Measurements from ENCODE around the gene PER2.
"Not testable (repeated sequence)": the region's sequence is repeated elsewhere in the genome, so short reads cannot be mapped to it uniquely, and the experiment has no call there.

PER2 gene

DNA sequence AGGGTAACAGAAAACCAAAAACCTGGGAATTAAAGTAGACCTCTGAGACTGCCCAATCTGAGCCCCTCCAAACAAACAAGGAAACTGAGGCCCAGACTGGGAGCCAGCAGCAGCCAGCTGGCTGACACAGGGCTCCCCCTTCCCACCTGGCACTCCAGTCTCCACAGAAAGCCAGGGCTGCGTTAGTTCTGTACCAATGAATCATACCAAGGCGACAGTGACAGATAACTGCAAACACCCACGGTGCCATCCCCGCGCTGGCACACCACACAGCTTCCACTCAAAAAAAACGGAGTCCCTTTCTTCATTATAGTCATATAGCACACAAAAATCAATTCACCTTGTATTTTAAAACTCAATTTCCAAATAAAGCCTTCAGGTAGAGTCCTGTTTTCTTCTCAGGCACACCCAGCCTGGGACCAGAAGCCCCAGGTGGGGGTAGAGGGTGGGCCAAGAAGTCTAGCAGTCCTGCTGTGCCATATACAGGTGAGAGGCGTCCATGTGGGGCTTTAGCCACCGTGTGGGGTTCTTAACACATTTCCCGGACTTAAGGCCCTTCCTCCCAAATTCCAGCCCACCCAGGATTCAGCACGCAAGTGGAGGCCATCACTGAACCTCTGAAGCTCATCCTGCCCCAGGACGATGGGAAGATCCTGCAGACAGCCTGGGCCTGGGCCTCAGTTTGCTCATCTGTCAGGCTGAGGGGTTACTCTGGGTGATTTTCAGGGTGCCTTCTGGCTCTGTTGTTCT, 1.2 kb downstream of the PER2 start:
- peak; percentile 37 to 43 for DNase-seq

DNA sequence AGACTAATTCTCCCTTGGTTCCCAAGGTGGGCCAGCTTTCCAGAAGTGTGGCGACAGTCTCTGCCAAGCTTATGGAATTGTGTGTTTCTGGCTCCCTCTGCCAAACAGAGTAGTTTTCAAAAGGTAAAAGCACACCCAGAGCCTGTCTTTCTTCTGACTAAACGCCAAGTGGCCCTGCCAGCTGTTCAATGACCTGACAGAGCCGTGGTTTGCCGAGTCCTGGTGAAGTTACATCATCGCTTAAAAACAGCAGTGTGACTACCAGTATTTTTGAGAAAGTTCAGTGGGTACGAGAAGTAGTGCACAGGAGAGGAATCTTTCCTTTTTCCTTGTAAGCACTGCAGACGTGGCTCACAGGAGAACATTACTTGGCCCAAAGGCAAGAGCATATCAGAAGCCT, 1.9 kb downstream of the PER2 start:
- DNase-seq: no peak

- DNase-seq: no peak
Observed at GRCh38 chr2:238286095-238286494, 2.3 kb downstream of the PER2 start.

GRCh38 chr2:238285653-238286082, 2.7 kb downstream of the PER2 start:
- DNase-seq: no peak

DNA sequence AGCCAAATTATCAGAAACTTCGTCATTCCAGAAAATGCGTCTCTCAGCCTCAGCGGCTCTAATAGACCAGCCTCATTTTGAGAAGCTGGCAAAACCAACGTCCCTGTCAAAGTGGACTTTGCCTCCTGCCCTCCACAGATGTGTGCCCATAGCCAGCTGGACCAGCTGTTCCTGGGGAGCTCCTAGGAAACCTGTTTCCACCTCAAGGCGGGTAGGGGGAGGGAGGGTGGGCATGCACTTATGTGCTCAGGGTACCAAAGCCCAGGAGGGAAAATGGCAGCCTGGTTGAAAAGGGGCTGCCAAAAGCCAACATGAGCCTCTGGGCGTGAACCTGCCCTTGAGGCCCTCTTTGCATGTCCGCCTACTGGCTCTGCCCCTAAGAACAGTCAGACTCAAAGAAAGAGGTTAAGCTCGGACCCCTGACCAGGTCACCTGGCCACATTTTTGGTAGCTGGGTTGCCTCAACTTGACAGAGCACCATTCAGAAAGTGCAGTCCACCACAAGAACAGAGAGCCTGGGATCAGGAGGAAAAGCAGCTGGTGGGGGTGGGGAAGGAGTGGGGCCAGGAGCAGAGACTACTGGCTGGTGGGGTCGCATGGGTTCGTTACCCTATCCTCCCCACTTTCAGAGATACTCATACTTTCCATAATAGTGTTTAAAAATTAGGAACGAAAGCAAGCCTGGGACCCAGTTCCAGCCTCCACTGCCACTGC, 3.5 kb downstream of the PER2 start:
- DNase-seq: no peak

DNA sequence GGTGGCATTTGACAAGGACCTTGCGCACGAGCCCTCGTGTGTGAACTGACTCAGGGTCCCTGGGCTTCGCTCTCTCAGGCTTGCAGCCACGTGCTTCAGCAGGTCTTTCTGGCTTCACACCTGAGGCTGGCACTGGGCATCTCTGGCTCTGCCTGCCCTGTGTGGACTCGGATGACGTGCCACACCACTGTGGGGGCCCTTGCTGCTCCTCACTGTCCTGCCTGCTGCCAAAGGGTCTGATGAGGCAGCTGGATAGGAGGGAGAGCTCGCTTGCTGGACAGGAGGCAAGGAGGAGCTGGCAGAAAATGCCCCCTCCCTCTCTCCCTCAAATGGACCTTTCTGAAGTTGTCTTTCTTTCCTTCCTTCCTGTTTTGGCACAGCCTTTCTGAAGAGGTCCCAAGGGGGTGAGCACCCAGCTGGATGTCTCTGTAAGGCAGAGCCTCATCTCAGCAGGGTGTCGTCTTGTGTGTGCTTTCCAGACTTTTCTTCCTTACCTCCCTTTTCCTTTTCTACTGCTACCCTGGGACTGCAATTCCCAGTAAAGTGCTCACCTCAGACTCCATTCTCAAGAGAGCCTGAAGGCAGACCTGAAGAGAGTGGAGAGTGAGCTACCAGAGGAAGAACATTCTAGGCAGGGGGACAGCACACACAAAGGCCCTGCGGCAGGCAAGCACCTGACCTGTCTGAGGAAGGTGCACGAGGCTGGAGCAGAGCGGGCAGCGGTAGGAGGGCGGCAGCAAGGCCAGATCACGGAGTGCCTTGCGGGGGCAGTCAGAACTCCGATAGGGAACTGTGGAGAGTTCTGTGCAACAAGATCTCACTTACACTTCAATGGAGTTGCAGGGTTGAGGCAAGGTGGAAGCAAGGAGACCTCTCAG, 5.3 kb downstream of the PER2 start:
- no peak for DNase-seq

DNA sequence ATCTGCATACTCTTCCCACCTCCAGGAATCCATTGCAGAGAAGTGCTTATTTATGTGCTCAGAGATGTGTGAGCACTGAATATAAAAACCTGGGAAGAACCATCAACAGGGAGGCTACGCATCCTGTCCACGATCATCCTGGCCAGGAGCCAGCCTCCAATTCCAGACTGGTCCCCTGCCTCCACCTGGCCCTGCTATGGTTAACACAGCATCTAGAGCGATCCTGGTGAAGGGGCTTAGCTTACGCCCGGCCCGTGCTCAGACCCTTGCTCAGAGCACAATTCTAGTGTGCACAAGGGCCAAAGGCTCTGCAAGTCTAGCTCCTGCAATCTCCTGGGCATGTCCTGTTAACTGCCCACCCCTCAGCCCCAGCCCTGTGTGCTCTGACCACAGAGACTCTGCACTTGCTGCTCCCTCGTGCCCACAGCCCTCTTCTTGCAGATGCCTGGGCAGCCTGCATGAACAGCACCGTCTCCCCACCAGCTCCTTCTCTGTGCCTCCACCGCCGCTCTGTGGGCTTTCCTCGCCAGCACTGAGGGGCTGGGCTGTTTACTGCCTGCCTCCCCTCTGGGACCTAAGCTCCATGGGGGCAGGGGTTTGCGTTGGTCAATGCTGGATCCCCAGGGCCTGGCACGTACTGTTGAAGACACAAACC, 6.5 kb downstream of the PER2 start:
- no peak for DNase-seq

GRCh38 chr2:238280083-238280825, 8.2 kb downstream of the PER2 start:
- no peak for DNase-seq

GRCh38 chr2:238279324-238279682, 9.1 kb downstream of the PER2 start:
- DNase-seq: no peak

DNA sequence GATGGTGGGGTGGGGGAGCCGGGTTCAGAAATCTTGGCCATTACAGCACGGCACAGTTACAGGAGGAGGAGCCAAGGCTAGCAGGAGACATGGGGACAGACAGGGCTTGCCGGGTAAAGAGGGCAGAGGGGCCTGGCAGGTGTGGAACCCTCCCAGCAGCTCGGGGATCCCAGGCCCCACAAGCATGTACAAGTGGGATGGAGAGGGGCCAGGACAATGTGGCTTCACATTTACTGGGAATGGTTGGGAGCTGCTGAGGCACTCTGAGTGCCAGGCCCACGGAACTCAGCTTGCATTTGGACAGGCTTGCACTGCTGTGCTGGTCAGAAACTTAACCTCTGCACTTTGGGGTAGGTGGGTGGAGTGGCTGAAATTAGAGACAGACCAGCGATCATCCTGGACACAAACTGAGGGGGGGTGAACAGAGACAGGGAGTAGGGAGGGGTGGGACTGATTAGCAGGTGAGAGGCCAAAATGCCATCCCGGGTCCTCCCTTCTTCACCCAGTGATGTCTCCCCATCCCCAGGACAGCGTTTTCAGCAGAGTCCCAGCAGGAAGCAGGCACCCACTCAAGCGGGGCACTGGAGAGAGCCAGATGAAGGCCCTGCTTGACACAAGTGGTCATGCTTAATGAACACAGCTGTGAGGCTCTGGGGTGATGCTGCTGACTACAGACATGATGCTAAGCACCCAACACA, 9.6 kb downstream of the PER2 start:
- DNase-seq: no peak

DNA sequence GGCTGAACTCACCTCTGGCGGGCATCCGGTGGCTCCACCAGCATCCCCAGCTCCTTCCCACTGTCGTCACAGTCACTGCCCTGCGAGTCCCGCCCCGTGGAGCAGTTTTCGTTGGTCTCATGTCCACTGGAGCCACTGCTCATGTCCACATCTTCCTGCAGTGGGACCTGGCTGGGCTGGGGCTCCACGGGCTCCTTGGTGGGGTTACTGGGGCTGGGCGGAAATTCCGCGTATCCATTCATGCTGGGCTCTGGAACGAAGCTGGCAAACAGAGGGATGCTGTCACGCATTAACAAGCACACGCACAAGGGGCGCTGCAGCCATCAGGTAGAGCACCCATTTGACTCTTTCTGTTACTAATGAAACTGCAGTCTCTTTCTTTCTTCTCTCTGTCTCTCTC, 10.7 kb downstream of the PER2 start:
- DNase-seq: no peak

DNA sequence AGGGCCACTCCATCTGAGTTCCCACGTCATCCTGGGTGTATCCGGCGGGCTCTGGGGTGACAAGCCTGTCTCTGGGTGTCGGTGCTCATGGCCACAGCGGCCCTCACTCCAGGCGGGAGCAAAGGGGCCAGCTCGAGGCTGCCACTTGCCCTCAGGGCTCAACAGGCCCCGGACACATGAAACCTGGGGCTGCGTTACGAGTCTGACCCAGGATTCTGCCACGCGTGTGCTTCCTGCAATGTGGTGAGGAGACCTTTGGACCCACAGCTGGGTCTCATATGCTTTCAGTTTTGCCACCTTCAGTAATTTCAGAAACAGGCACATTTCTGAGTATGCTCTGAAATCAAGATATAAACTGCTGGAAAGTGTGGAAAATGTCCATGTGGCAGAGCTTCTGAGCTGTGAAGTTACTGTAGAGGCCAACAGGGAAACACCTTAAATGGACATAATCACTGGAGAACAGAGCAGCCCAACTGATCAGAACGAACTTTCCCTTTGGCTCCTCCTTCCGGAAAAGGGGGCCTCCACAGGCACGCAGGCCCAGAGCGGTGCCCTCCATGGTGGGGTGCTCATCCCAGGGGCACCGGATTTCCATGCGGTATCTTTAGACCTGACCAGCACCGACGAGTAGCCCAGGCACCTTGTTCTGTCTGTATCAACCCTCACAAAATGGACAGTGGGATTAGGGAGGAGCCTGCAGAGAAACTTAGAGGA, 14.1 kb downstream of the PER2 start:
- DNase-seq: no peak

GRCh38 chr2:238273433-238273832, 15.0 kb downstream of the PER2 start:
- DNase-seq: not testable (repeated sequence)

- DNase-seq: no peak
Observed at GRCh38 chr2:238272156-238272555, 16.3 kb downstream of the PER2 start.

DNA sequence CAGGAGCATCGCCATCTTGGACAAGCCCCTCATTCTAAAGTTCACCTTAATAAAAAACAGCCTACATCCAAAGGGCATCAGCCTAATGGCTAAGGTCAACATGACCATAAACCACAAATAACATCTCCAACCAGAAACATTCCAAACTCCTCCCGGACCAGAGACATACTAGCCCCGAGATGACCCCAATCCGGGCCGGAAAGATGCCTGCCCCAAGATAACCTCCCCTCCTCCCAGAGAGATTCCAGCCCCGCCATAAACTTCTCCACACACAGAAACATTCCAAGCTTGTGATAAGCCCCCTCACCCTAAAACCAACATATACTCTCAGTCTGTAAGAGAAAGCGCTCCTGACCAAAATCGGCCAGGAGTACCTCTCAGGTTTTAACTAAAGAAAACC, 16.7 kb downstream of the PER2 start:
- DNase-seq: not testable (repeated sequence)

DNA sequence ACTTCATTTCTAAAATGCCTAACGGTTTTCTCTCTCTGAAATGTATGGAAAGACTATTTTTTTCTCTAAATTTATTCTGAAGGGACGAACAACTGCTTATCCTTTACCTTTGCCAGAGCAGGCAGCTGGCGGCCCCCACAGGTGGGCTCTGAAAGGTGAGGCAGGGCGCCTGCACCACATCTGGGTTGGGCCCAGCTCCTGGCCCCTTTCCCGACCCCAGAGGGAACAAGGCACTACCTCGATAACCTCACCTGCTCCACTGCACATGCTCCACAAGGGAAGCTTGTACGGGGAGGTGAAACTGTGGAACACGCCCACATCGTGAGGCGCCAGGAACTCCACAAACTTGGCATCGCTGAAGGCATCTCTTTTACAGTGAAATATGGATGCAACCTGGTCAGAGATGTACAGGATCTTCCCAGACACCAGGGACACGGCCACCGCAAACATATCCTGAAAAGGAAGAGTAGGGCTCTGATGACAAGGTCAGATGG, 17.3 kb downstream of the PER2 start:
- no peak for DNase-seq

- no peak for DNase-seq
Observed at GRCh38 chr2:238270606-238271005, 17.8 kb downstream of the PER2 start.

GRCh38 chr2:238269741-238270140, 18.7 kb downstream of the PER2 start:
- DNase-seq: no peak

GRCh38 chr2:238267884-238268680, 20.3 kb downstream of the PER2 start:
- no peak for DNase-seq

DNA sequence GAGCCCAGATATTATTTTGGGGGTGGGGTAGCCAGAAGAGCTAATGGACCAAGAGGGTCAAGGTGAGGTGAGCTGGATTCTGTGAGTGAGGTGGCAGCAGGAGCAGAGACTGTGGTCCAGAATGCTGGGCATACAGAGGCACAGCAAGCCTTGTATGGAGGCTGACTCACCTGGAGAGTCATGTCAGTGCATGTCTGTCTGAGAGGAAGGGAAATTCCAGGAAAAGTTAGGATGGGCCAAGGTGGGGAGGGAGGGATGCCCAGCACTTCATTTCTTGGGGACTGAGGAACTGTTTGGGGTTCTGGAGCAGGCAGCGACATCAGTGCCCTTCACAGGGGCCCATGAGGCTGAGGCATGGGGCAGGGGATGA, 21.1 kb downstream of the PER2 start:
- no peak for DNase-seq

Data from activated CD4-positive, alpha-beta T cell treated with anti-CD3 and anti-CD28 coated beads, Interleukin-2, amount 50 U/mL, for 4 hours (primary cell).